ENCODE measurements around the gene RFXANK.
"Not testable (repeated sequence)": the region's sequence is repeated elsewhere in the genome, so short reads cannot be mapped to it uniquely, and the experiment has no call there.

The RFXANK gene

GRCh38 chr19:19206938-19207337 lies 14.9 kb downstream of the RFXANK start:
- no peak for DNase-seq

GRCh38 chr19:19207637-19208572 lies 15.8 kb downstream of the RFXANK start:
- no peak for DNase-seq

- no peak for DNase-seq
These were observed 17.3 kb downstream of the RFXANK start for GRCh38 chr19:19209372-19209771.

GRCh38 chr19:19211499-19212420 lies 19.7 kb downstream of the RFXANK start, which contains the start of gene NCAN:
NCAN (plus strand) TSS chr19:19211958; CDS start chr19:19216954, 4,996 bp downstream.
- DNase-seq, result peak; percentile 36 to 41

- DNase-seq, result no peak
These were observed 20.9 kb downstream of the RFXANK start for GRCh38 chr19:19212916-19213315.

GRCh38 chr19:19213426-19214158 lies 21.5 kb downstream of the RFXANK start:
- no peak for DNase-seq

- no peak for DNase-seq
These were observed 22.1 kb downstream of the RFXANK start for GRCh38 chr19:19214159-19214490.

- DNase-seq, result no peak
These were observed 22.8 kb downstream of the RFXANK start for GRCh38 chr19:19214892-19215291.

GRCh38 chr19:19215792-19216191 lies 23.7 kb downstream of the RFXANK start:
- DNase-seq, result no peak

GRCh38 chr19:19217099-19217498 lies 25.0 kb downstream of the RFXANK start:
- DNase-seq, result peak in 1 of 2 experiments; percentile 34

GRCh38 chr19:19218911-19219310 lies 26.9 kb downstream of the RFXANK start:
- DNase-seq, result no peak

GRCh38 chr19:19221000-19221399 lies 28.9 kb downstream of the RFXANK start:
- DNase-seq, result not testable (repeated sequence)

- no peak for DNase-seq
These were observed 31.0 kb downstream of the RFXANK start for GRCh38 chr19:19223060-19223459.

GRCh38 chr19:19223636-19224035 lies 31.6 kb downstream of the RFXANK start:
- no peak for DNase-seq

GRCh38 chr19:19224150-19224851 lies 32.2 kb downstream of the RFXANK start:
- DNase-seq, result no peak

GRCh38 chr19:19224852-19225494 lies 32.9 kb downstream of the RFXANK start:
- DNase-seq, result peak; percentile 36 to 45

- DNase-seq, result no peak
These were observed 34.1 kb downstream of the RFXANK start for GRCh38 chr19:19226204-19226603.

- DNase-seq, result no peak
These were observed 34.6 kb downstream of the RFXANK start for GRCh38 chr19:19226663-19227062.

GRCh38 chr19:19227217-19227616 lies 35.2 kb downstream of the RFXANK start:
- DNase-seq, result no peak

GRCh38 chr19:19229701-19230100 lies 37.6 kb downstream of the RFXANK start:
- DNase-seq, result no peak

- no peak for DNase-seq
These were observed 38.9 kb downstream of the RFXANK start for GRCh38 chr19:19230999-19231398.

- no peak for DNase-seq
These were observed 40.2 kb downstream of the RFXANK start for GRCh38 chr19:19232261-19232721.

Data from NCI-H1930 (cell line).